ENCODE results near the gene LANCL2. TPM values are rescaled to one million over a fixed set of nuclear protein-coding genes. Genes with fewer than 3 reads are reported as not detected.
A peak's percentile ranks its signal among the peaks of the same experiment; 100 is the strongest.

The LANCL2 gene
- total RNA-seq, 1 experiment from 2014 or later, result 32.8 TPM

GRCh38 chr7:55361560-55361959 is 3.6 kb upstream of the LANCL2 start:
- DNase-seq (ENCODE audit: low read depth), result no peak

GRCh38 chr7:55362927-55363326 is 2.2 kb upstream of the LANCL2 start:
- no peak for DNase-seq (ENCODE audit: low read depth)

- no peak for DNase-seq (ENCODE audit: low read depth)
These were observed 1.6 kb upstream of the LANCL2 start for GRCh38 chr7:55363386-55364170.

GRCh38 chr7:55365675-55366460 is 731 bp downstream of the LANCL2 start:
- peak; percentile 93 for DNase-seq (ENCODE audit: low read depth)

GRCh38 chr7:55366461-55367070 is 1.4 kb downstream of the LANCL2 start:
- peak; percentile 31 for DNase-seq (ENCODE audit: low read depth)

- no peak for DNase-seq (ENCODE audit: low read depth)
These were observed 2.2 kb downstream of the LANCL2 start for GRCh38 chr7:55367283-55367840.

GRCh38 chr7:55369427-55370400 is 4.6 kb downstream of the LANCL2 start:
- peak; percentile 88 for DNase-seq (ENCODE audit: low read depth)

GRCh38 chr7:55374213-55374612 is 9.1 kb downstream of the LANCL2 start:
- DNase-seq (ENCODE audit: low read depth), result no peak

- DNase-seq (ENCODE audit: low read depth), result no peak
These were observed 10.1 kb downstream of the LANCL2 start for GRCh38 chr7:55375237-55375636.

- DNase-seq (ENCODE audit: low read depth), result no peak
These were observed 12.2 kb downstream of the LANCL2 start for GRCh38 chr7:55377162-55377817.

GRCh38 chr7:55379285-55379684 is 14.1 kb downstream of the LANCL2 start:
- DNase-seq (ENCODE audit: low read depth), result no peak

- no peak for DNase-seq (ENCODE audit: low read depth)
These were observed 16.1 kb downstream of the LANCL2 start for GRCh38 chr7:55381189-55381588.

GRCh38 chr7:55381696-55382095 is 16.6 kb downstream of the LANCL2 start:
- DNase-seq (ENCODE audit: low read depth), result no peak

GRCh38 chr7:55382251-55382650 is 17.1 kb downstream of the LANCL2 start:
- DNase-seq (ENCODE audit: low read depth), result no peak

GRCh38 chr7:55386541-55386940 is 21.4 kb downstream of the LANCL2 start:
- no peak for DNase-seq (ENCODE audit: low read depth)

- peak; percentile 50 for DNase-seq (ENCODE audit: low read depth)
These were observed 22.2 kb downstream of the LANCL2 start for GRCh38 chr7:55387062-55387965.

- no peak for DNase-seq (ENCODE audit: low read depth)
These were observed 31.2 kb downstream of the LANCL2 start for GRCh38 chr7:55396233-55396785.

GRCh38 chr7:55397617-55398016 is 32.5 kb downstream of the LANCL2 start:
- no peak for DNase-seq (ENCODE audit: low read depth)

GRCh38 chr7:55400191-55400590 is 35.1 kb downstream of the LANCL2 start:
- DNase-seq (ENCODE audit: low read depth), result peak; percentile 47
